Measurements from ENCODE around the gene SLITRK1.

DNA sequence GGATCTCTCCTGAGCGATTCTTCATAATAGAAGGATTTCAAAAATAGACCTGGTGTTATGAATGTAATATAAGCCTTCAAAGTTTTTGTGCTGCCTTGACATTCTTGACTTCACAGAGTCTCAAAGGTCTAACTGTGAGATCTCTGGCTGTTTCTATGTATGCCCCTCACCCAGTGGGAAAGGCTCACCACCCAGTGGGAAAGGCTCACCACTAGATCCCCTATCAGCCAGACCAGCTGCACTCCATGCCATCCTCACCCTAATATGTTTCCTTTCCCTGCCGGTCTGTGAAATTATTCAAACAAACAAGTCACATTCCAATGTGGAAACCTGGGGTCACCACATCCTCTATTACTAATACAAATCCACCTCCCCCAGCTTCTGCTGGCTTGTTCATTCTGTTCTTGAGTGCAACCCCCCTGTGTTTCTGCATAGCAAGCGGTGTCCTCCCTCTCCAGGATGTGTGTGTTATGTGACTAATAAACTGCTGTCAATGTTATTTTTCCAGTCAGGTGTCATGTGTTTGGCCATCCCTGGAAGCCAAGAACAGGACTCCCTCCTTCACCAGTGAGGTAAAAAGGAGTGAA is 13.8 kb upstream of the SLITRK1 start:
- TF ChIP-seq EP300 (IDR thresholded peaks at IDR 0.05) = no peak
- TF ChIP-seq, protein P1, sequence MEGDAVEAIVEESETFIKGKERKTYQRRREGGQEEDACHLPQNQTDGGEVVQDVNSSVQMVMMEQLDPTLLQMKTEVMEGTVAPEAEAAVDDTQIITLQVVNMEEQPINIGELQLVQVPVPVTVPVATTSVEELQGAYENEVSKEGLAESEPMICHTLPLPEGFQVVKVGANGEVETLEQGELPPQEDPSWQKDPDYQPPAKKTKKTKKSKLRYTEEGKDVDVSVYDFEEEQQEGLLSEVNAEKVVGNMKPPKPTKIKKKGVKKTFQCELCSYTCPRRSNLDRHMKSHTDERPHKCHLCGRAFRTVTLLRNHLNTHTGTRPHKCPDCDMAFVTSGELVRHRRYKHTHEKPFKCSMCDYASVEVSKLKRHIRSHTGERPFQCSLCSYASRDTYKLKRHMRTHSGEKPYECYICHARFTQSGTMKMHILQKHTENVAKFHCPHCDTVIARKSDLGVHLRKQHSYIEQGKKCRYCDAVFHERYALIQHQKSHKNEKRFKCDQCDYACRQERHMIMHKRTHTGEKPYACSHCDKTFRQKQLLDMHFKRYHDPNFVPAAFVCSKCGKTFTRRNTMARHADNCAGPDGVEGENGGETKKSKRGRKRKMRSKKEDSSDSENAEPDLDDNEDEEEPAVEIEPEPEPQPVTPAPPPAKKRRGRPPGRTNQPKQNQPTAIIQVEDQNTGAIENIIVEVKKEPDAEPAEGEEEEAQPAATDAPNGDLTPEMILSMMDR (IDR thresholded peaks at IDR 0.05) = no peak
- TF ChIP-seq POLR2AphosphoS5 (IDR thresholded peaks at IDR 0.05) = no peak
